HG03521 (cell line): ENCODE data around the gene ISOC2.

Source experiments
- ATAC-seq: cut with Tn5 transposase; IDR thresholded peaks from one replicate; pipeline ENCODE4 v1.9.1; 2021; ENCODE audit warnings: mild to moderate bottlenecking, moderate library complexity; ENCODE audit not compliant: unreplicated experiment

ISOC2 gene

DNA sequence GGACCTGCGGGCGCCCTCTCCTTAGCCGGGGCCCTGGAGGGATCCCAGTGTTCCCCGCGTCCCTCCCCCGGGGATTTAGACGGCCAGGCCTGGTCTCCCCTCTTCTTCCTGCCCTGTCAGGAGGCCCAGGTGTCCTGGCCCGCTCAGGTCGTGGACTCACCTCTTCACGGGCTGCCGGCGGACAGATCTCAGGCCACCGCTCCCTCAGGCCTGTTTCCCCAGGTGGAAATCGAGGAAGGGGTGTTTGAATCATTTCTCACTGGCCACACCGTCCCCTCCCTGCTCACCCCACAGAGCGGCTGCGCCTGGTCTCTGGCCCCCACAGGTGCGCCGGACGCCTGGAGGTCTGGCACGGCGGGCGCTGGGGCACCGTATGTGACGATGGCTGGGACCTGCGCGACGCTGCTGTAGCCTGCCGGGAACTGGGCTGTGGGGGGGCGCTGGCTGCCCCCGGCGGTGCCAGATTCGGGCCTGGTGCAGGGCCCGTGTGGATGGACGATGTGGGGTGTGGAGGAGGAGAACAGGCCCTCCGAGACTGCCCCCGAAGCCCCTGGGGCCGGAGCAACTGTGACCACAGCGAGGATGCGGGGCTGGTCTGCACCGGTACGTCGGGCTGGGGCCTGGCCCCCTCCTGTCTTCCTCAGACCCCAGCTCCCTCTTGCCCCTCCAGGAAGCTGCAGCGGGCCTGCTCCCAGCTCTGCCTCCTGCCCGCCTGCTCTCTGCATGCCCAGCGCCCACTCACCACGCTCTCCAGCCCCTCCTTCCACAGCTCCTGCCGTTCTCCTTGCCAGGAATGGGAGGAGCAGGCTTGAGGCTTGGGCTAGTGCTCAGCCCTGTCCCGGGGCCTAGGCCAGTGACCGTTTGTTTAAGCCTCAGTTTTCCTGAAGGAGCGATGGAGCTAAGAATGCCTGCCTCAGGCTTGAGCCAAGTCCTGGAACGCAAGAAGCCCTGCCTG, 29.3 kb upstream of the ISOC2 start:
- no peak for ATAC-seq

DNA sequence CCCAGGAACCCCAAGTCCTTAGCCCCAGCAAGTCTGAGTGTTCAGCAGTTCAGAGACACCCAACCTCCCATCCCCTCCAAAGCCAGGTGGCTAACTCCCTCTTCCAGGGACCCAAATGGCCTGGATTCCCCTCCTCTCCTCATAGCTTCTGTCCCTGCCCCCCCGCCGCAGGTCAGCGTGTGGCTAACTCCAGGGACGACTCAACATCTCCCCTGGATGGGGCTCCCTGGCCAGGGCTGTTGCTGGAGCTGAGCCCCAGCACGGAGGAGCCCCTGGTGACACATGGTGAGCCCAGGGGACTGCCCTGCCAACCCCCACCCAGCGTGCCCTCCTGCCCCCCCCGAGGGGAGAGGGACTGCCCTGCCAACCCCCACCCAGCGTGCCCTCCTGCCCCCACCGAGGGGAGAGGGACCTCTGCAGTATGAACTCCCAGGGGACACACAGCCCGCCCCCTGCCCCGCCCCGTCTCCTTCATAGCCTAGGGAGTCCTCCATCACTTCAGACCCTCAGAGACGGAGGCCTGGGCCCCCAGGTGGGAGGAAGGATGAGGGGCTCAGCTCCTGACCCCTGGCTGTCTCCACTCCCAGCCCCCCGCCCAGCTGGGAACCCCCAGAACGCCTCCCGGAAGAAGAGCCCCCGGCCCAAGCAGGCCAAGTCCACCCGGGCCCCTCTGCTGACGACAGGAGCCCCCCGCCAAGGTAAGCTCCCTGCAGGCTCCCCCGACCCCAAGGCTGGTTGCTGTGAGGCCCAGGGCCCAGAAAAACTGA, 28.5 kb upstream of the ISOC2 start:
- ATAC-seq: no peak

DNA sequence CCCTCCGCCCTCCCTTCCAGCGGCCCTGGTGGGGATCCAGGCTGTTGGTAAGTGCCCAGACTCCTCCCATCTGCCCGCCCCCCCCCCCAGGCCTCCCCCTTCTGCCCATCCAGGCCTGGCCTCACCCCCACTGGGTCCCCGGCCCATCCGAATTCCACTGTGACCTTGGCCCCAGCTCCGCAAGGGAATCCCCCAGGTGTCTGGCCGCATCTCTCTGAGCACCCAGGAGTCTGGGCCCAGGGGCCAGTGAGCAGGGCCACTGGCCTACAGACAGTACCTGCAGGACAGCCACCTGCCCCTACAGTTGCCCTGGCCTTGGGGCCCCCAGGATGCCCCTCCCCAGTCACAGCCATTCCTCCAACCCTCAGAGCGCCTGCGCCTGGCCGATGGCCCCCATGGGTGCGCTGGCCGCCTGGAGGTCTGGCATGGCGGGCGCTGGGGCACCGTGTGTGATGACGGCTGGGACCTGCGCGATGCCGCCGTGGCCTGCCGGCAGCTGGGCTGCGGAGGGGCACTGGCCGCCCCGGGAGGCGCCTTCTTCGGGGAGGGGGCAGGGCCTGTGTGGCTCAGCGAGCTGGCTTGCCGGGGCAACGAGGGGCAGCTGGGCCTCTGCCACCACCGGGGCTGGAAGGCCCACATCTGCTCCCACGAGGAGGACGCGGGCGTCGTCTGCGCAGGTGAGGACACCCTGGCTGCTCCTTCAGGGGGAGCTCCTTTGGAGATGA, 27.7 kb upstream of the ISOC2 start:
- ATAC-seq: no peak

DNA sequence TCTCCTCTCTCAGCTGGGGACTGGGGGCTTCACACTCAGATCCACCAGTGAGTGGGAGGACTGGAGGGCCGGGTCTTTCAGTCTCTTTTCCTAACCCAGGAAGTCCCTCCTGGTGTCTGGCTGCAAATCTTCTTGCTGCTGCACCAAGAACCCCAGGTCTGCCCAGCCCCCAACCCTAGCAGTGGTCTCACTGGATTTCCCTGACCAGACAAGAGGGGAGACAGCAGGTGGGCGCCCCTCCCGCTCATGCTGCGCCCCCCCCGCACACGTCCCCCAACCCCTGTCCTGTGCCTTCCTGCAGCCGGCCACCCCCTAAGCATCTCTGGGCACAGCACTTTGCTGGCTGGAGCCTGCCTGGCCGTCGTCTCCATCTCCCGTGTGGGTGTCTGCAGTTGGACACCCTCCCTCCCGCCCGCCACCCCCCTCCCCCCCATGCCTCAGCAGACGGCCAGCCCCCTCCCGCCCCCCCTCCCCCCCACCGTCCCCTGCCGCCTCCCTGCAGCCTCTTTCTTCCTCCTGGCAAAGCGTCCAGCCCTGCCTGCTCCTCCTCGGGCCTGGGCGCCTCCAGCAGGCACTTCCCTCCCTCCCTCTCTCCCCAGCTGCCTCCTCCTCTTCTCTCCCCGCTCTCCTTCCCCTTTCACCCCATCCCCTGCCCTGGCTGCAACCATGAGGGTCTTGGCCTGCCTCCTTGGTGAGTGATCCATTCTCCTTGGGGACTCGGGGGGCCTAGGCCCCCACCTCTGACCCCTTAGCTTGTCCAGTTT, 26.7 kb upstream of the ISOC2 start, which contains the start of gene SSC5D:
Gene SSC5D, plus strand, starts transcription at position 513 of the 764 bp plus-strand sequence. Its CDS starts 154 bp downstream, at position 667.
- no peak for ATAC-seq

DNA sequence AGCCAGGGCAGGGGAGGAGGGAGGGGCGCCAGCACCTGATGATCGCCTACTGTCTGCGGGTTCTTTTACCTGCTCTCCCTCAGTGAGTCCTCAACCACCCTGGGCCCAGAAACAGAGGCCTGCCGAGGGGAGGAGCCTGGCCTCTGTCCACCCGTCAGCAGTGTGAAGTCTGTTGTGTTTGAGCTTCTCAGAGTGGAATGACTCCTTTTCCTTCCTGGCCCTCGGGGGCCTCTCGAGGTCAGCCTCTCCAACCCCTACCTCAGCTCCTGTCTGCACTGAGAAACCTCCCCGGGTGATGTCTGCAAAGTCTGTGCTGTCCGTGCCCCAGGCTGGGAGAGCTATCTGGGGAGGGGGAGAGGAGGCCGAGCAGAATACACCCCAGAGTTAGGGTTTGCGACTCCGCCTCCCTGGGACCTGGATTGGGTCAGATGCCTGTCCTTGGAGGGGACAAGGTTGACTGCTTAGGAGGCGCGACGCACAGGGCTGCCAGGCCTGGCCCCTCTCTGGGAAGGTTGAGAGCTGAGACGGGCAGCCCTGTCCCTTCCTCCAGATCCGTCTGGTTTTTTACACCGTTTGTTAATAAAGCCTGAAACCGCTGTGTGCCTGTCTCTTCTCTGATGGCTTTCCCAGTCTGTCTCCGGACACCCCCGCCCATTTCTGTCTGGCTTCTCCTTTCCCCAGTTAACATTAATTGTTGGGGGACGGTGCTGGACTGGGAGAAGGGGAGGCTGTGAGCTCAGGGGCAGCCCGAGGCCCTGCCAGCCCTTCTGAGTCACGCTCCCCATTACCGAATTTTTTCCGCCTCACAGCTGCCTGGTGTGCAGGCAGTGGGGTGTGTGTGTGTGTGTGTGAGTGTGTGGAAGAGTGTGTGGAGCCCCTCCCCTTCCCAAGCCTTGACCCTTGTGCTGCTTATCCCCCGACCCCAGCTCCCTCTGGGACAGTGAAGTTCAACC, 25.8 kb upstream of the ISOC2 start:
- no peak for ATAC-seq

DNA sequence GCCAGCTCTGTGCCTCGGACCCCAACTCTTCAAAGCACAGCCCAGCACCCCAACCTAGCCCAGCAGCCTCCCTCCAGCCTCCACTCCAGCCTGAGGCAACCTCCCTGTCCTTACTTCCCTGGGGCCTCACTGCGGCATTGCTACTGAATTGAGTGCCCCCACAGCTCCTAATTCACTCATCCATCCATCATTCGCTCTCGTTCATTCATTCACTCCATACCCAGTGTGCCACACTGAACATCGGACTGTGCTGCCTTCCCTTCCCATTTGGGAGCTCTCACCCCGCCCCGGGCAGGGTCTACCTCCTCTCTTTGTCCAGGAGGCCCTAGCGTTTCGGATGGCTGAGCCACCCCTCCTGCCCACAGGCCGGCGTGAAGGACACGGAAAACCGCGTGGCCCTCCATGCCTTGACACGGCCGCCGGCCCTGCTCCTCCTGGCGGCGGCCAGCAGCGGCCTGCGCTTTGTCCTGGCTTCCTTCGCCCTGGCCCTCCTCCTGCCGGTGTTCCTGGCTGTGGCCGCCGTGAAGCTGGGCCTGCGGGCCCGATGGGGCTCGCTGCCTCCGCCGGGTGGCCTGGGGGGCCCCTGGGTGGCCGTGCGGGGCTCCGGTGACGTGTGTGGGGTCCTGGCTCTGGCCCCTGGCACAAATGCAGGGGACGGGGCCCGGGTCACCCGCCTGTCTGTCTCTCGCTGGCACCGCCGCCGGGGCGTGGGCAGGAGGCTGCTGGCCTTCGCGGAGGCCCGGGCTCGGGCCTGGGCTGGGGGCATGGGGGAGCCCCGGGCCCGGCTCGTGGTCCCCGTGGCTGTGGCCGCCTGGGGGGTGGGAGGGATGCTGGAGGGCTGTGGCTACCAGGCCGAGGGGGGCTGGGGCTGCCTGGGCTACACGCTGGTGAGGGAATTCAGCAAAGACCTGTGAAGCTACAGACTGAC, 24.9 kb upstream of the ISOC2 start:
- no peak for ATAC-seq

DNA sequence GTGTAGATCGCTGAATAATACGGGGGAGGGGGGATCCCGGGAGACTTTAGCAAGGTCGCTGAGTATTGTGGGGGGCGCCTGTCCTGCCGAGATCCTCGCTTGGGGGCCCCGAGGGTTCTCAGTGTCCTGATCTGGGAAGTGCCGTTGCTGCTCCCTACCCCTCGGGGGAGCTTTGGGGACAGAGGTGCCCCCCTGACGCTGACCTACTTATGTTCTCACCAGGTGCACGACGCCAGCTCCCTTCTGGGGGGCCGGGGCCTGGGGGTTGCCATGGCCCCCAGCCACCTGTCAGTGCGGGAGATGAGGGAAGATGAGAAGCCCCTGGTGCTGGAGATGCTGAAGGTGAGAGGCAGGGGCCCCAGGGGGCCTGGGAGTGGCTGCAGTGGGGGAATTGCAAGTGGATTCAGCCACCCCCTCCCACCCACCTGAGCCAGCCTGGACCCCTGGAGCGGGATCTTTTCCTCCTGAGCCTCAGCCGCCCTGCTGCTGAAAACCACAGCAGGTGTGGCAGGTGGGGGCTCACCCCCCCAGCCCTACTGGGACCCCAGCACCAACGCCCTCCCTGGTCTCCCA, 24.1 kb upstream of the ISOC2 start:
- ATAC-seq: no peak

DNA sequence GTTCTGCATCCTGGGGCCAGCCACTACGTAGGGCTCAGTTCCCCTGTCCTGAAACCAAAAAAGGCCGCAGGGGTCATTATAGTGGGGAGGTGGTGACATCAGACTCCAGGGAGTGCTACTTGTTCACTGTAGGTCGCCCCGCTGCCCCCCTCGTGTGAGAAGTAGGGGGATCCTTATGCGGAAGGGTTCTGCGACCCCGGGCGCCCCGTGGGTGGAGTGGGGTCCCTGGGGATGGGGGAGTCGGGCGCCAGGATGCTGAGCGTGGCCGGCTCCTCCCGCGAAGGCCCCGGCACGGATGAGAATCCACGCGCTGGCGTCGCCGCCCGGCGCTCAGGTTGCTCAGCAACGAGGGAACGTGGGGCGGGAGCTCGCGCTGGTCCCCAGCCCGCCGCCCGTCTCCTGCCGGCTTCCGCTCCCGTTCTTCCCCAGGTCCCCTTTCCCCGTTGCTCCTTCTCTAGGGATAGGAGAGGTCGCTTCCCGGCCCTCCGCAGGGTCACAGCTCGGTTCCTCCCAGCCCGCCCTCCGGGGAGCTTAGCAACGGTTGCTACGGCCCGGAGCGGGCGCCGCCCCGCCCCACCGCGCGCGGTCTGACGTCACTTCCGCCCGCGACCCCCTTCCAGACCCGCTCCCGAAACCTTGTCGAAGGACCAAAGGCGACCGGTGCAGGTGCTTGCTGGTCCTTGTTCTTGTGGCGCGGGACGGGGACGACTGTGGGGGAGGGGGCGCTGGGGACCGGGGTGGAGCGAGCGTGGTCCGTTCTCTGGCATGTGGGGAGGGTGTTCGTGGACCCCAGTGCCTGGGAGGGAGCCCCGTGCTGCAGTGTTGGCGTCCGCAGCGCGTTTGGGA, 23.4 kb upstream of the ISOC2 start, which contains the start of gene NAT14:
Gene NAT14, plus strand, starts transcription at position 596 of the 846 bp plus-strand sequence. CDS start 521 bp downstream, outside the sequence.
- peak; percentile 49 for ATAC-seq

DNA sequence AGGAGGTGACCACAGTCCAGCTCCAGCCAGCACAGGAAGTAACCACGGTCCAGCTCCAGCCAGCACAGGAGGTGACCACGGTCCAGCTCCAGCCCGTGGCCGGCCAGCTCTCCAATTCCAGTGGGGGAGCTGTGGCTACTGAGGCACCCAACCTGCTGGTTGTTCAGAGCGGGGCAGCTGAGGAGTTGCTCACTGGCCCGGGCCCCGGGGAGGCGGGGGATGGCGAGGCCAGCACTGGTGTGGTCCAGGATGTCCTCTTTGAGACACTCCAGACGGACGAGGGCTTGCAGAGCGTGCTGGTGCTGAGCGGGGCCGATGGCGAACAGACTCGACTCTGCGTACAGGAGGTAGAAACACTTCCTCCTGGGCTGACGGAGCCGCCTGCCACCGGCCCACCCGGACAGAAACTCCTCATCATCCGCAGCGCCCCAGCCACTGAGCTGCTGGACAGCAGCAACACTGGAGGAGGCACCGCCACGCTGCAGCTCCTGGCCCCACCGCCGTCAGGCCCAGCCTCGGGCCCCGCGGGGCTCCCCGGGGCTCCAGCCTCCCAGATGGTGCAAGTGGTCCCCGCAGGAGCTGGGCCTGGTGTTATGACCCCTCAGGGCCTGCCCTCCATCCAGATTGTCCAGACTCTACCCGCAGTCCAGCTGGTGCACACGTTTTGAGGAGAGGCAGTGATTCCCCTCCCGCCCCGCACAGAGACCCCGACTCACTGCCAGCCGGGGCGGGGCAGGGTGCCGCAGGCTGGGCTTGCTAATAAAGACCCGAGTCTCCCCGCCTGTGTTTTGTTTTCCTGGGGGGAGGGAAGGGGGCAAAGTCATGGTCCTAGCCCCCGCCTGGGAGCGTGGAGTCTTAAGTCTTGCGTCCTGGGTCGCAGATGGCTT, 22.5 kb upstream of the ISOC2 start:
- ATAC-seq: no peak

DNA sequence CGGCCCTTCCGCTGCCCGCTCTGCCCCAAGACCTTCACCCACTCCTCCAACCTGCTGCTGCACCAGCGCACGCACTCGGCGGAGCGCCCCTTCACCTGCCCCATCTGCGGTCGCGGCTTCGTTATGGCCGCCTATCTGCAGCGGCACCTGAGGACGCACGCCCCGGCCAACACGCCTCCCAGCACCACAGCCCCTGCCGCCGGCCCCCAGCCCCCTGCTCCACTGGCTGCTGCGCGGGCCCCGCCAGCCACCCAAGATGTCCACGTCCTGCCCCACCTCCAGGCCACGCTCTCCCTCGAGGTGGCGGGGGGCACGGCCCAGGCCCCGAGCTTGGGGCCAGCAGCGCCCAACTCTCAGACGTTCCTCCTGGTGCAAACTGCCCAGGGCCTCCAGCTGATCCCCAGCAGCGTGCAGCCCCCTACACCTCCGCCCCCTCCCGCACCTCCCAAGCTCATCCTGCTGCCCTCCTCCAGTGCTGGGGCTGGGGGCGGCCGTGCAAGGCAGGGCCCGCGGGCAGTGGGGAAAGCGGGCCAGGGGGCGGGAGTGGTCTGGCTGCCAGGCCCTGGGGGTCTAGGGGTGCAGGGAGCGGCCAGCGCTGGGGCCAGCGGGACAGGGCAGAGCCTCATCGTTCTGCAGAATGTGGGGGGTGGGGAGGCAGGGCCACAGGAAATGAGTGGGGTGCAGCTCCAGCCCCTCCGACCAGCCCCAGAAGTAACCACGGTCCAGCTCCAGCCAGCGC, 21.7 kb upstream of the ISOC2 start:
- ATAC-seq: no peak

DNA sequence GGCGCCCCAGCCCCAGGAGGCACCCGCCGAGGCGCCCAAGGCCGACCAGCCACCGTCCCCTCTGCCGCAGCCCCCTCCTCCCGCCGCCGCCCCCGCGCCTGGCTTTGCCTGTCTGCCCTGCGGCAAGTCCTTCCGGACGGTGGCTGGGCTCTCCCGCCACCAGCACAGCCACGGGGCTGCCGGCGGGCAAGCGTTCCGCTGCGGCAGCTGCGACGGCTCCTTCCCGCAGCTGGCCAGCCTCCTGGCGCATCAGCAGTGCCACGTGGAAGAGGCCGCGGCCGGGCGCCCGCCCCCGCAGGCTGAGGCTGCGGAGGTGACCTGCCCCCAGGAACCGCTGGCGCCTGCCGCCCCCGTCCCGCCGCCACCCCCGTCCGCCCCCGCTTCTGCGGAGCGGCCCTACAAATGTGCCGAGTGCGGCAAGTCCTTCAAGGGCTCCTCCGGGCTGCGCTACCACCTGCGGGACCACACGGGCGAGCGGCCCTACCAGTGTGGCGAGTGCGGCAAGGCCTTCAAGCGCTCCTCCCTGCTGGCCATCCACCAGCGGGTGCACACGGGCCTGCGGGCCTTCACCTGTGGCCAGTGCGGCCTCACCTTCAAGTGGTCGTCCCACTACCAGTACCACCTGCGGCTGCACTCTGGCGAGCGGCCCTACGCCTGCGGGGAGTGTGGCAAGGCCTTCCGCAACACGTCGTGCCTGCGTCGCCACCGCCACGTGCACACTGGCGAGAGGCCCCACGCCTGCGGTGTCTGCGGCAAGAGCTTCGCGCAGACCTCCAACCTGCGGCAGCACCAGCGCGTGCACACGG, 20.9 kb upstream of the ISOC2 start:
- ATAC-seq: no peak

DNA sequence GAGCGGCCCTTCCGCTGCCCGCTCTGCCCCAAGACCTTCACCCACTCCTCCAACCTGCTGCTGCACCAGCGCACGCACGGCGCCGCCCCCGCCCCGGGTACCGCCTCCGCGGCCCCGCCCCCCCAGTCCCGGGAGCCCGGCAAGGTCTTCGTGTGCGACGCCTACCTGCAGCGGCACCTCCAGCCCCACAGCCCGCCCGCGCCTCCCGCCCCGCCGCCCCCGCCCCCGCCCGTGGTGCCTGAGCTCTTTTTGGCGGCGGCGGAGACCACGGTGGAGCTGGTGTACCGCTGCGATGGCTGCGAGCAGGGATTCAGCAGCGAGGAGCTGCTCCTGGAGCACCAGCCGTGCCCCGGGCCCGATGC, 20.3 kb upstream of the ISOC2 start:
- ATAC-seq: no peak

DNA sequence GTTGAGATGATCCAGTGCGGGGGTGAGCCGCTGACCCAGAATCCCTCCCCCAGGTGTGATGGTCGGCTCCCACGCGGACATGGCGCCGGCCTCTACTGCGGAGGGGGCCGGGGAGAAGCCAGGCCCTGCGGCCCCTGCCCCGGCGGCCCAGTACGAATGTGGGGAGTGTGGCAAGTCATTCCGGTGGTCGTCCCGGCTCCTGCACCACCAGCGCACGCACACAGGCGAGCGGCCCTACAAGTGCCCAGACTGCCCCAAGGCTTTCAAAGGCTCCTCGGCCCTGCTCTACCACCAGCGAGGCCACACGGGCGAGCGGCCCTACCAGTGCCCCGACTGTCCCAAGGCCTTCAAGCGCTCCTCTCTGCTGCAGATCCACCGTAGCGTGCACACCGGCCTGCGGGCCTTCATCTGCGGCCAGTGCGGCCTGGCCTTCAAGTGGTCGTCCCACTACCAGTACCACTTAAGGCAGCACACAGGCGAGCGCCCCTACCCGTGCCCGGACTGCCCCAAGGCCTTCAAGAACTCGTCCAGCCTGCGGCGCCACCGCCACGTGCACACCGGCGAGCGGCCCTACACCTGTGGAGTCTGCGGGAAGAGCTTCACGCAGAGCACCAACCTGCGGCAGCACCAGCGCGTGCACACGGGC, 19.8 kb upstream of the ISOC2 start:
- no peak for ATAC-seq
